B cell (primary cell): ENCODE results near the gene GLB1L2. TPM values are rescaled to one million over a fixed set of nuclear protein-coding genes. Genes with fewer than 3 reads are reported as not detected.
"Not testable (repeated sequence)": the region's sequence is repeated elsewhere in the genome, so short reads cannot be mapped to it uniquely, and the experiment has no call there.

Experiments
- ATAC-seq: fragments of 200-7000 bp; cut with Tn5 transposase; one replicate; pipeline ENCODE4 v1.10.0; 2021; ENCODE audit warnings: low read depth, mild to moderate bottlenecking, moderate number of reproducible peaks, moderate library complexity
- CTCF ChIA-PET: fragments of 350-600 bp; sonication (Branson Sonifier 250); formaldehyde crosslinking; loops from one replicate; lab custom pipeline; 2021; ENCODE audit warnings: antibody characterized with exemption, inconsistent platforms; lab: Charles Lee
- POLR2A ChIA-PET: fragments of 350-600 bp; sonication (Branson Sonifier 250); formaldehyde crosslinking; loops from one replicate; lab custom pipeline; 2021; ENCODE audit warnings: antibody characterized with exemption; lab: Charles Lee
- DNase-seq: peaks from one replicate; pipeline ENCODE4 v3.0.0; 2013
- H2AFZ ChIP-seq: 2 replicates; pipeline ENCODE4 v1.6.1; 2012; ENCODE audit warnings: mild to moderate bottlenecking, low read depth, low read length; ENCODE audit not compliant: insufficient read depth, poor library complexity, severe bottlenecking
- H3K27ac ChIP-seq, 2 donors: 1 replicate in 1 of 2; 2 replicates in 1 of 2; pipeline ENCODE4 v1.5.1; 2012 to 2013; ENCODE audit warnings: low read length in 2 of 2, mild to moderate bottlenecking in 2 of 2, moderate library complexity in 1 of 2
- H3K27me3 ChIP-seq, 4 experiments: fragments of 200-600 bp in 1 of 4; sonication (generic) in 1 of 4; replicated peaks in 1 of 4; 1 replicate in 2 of 4; 2 replicates in 2 of 4; pipeline versions ENCODE4 v1.6.1 to v1.7.0; 2013 to 2016; ENCODE audit warnings: low read length in 3 of 4, mild to moderate bottlenecking in 2 of 4, mixed read lengths in 1 of 4, moderate library complexity in 1 of 4; ENCODE audit not compliant: insufficient read depth in 4 of 4, control insufficient read depth in 3 of 4; ENCODE audit errors: control extremely low read depth in 1 of 4
- H3K36me3 ChIP-seq, 2 experiments: replicated peaks in 1 of 2; 1 replicate in 1 of 2; 2 replicates in 1 of 2; pipeline versions ENCODE4 v1.6.1 to v1.7.1; 2013; ENCODE audit warnings: low read length in 1 of 2; ENCODE audit not compliant: insufficient read depth in 2 of 2, control insufficient read depth in 1 of 2; ENCODE audit errors: control extremely low read depth in 1 of 2, extremely low read depth in 1 of 2
- H3K4me1 ChIP-seq, 2 donors: fragments of 200-600 bp in 1 of 2; sonication (generic) in 1 of 2; 1 replicate in 1 of 2; 2 replicates in 1 of 2; pipeline versions ENCODE4 v1.5.1 to v1.6.1; 2013 to 2017; ENCODE audit warnings: low read length in 2 of 2; ENCODE audit not compliant: control insufficient read depth in 2 of 2, insufficient read depth in 2 of 2
- H3K4me2 ChIP-seq: replicated peaks from 2 replicates; pipeline ENCODE3; 2012; ENCODE audit warnings: mild to moderate bottlenecking, low read depth, low read length; ENCODE audit not compliant: poor library complexity, severe bottlenecking
- H3K4me3 ChIP-seq, 5 experiments: fragments of 200-600 bp in 1 of 5; sonication (generic) in 1 of 5; 1 replicate in 3 of 5; 2 replicates in 2 of 5; pipeline versions ENCODE4 v1.5.1 to v1.7.0; 2011 to 2016; ENCODE audit warnings: low read length in 4 of 5, mild to moderate bottlenecking in 4 of 5, low read depth in 2 of 5, control low read depth in 1 of 5, moderate library complexity in 1 of 5; ENCODE audit not compliant: insufficient read depth in 1 of 5; ENCODE audit errors: control extremely low read depth in 1 of 5, extremely low read depth in 1 of 5
- H3K79me2 ChIP-seq: fragments of 200-600 bp; sonication (generic); one replicate; pipeline ENCODE4 v1.6.0; 2016; ENCODE audit warnings: low read length; ENCODE audit not compliant: control insufficient read depth, insufficient read depth
- H3K9ac ChIP-seq: fragments of 200-600 bp; sonication (generic); 2 replicates; pipeline ENCODE4 v1.6.1; 2017; ENCODE audit warnings: mild to moderate bottlenecking, low read length, moderate library complexity
- H3K9me3 ChIP-seq, 3 donors: one replicate each; pipeline versions ENCODE4 v1.6.1 to v1.7.1; 2013; ENCODE audit warnings: low read length in 2 of 3; ENCODE audit not compliant: control insufficient read depth in 2 of 3, insufficient read depth in 1 of 3; ENCODE audit errors: control extremely low read depth in 1 of 3
- H4K20me1 ChIP-seq: 2 replicates; pipeline ENCODE4 v1.6.0; 2012; ENCODE audit warnings: mild to moderate bottlenecking, low read length; ENCODE audit not compliant: insufficient read depth, control insufficient read depth, poor library complexity, severe bottlenecking
- H3K27ac Mint-ChIP-seq: one replicate; pipeline ENCODE4 v1.8.0; 2021; ENCODE audit warnings: mixed read lengths
- H3K27me3 Mint-ChIP-seq: one replicate; pipeline ENCODE4 v1.8.0; 2021; ENCODE audit warnings: mixed read lengths
- H3K4me1 Mint-ChIP-seq: one replicate; pipeline ENCODE4 v1.8.0; 2021; ENCODE audit warnings: mixed read lengths
- H3K4me3 Mint-ChIP-seq: one replicate; pipeline ENCODE4 v1.8.0; 2021; ENCODE audit warnings: mixed read lengths
- H3K9me3 Mint-ChIP-seq: one replicate; pipeline ENCODE4 v1.8.0; 2022; ENCODE audit warnings: mixed read lengths; ENCODE audit not compliant: insufficient read depth
- CTCF ChIP-seq: fragments of 200-600 bp; IDR thresholded peaks from one replicate; pipeline ENCODE4 v1.8.0; 2022; ENCODE audit warnings: antibody characterized with exemption, mild to moderate bottlenecking
- EZH2 ChIP-seq: IDR thresholded peaks from 2 replicates; pipeline ENCODE4 v1.6.1; 2012; ENCODE audit warnings: borderline replicate concordance, low read depth, mild to moderate bottlenecking, moderate library complexity, low read length; ENCODE audit not compliant: insufficient read depth, poor library complexity, severe bottlenecking
- WGBS: methylation state at CpG from one replicate; pipeline ENCODE4 v1.1.5; 2013; ENCODE audit warnings: missing lambda C conversion rate; ENCODE audit not compliant: insufficient coverage; 5-methylcytosine and 5-hydroxymethylcytosine counted together
- intact Hi-C: fragments of 100-400 bp; cut with micrococcal nuclease; formaldehyde crosslinking; loops from one replicate; pipeline ENCODE4 v1.10.0; 2022
- polyA plus RNA-seq: library from polyadenylated mRNA; depleted of rRNA; stranded (reverse); fragments of >200 nt; gene quantifications from 2 replicates; pipeline ENCODE4 v1.2.3, GENCODE V29; 2012
- total RNA-seq, 2 donors: library from RNA; stranded (reverse); fragments of 120-200 nt in 1 of 2; gene quantifications; 1 replicate in 1 of 2; 2 replicates in 1 of 2; pipeline versions ENCODE4 v1.2.3 to v1.2.4, GENCODE V29; 2013 to 2022

GLB1L2 gene
- total and polyA plus RNA-seq, 2 donors (not counting 1 experiment from before 2014, with no cell fraction given) = 0.31 to 0.44 TPM

GRCh38 chr11:134342572-134343340 is 11.0 kb downstream of the GLB1L2 start:
- no peak overlapping the region for H3K27ac Mint-ChIP-seq
- no peaks in the 10 kb centered on the region for H3K4me1 ChIP-seq
- H3K79me2 ChIP-seq = no peaks in the 10 kb centered on the region
- H3K9me3 ChIP-seq = peaks cover 0 to 3% (median 0%) of the 10 kb centered on the region in 3 donors
- H3K9me3 Mint-ChIP-seq = no peaks in the 10 kb centered on the region
- TF ChIP-seq EZH2 (no peak), CTCF (no peak)
- DNase-seq = no peak
- no peak overlapping the region for H3K27ac ChIP-seq
- POLR2A ChIA-PET = no interaction called here
- no peak overlapping the region for H3K9ac ChIP-seq
- H3K27me3 Mint-ChIP-seq = peaks cover 3% of the 10 kb centered on the region
- no peak overlapping the region for H3K4me2 ChIP-seq
- no peak overlapping the region for H3K4me3 ChIP-seq
- CTCF ChIA-PET = no interaction called here
- ATAC-seq = no peak
- WGBS = 91% methylated on average over 22 of the region's 30 CpGs
- H2AFZ ChIP-seq = no peak overlapping the region
- H4K20me1 ChIP-seq = no peaks in the 10 kb centered on the region
- no peak overlapping the region for H3K4me3 Mint-ChIP-seq
- intact Hi-C loops = no loop called here
- no peaks in the 10 kb centered on the region for H3K27me3 ChIP-seq
- H3K36me3 ChIP-seq = no peaks in the 10 kb centered on the region
- H3K4me1 Mint-ChIP-seq = no peaks in the 10 kb centered on the region

DNA sequence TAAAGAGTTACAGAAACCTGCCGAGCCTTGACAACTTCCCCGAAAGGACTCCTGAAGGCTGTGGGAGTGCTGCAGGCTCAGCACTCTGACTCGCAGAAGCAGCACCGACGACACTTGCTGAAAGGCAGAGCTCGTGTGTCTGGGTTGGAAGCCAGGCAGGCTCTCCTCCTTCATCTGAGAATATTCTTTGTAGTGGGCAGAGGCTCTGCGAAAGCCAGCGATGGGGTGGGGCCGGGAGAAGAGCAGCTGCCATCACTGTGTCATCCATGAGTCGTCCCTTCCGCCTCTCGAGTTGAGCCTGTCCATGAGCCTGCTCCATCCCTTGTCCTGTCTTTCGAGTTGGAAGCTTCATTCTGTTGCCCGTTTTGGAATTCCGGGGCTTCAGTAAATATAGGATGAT is 11.9 kb downstream of the GLB1L2 start:
- no peaks in the 10 kb centered on the region for H3K27me3 ChIP-seq
- H2AFZ ChIP-seq = no peak overlapping the region
- no peak overlapping the region for H3K27ac ChIP-seq
- no peaks in the 10 kb centered on the region for H3K4me1 ChIP-seq
- no peaks in the 10 kb centered on the region for H3K79me2 ChIP-seq
- CTCF ChIA-PET = no interaction called here
- H3K4me3 ChIP-seq = no peak overlapping the region
- DNase-seq (no peak), ATAC-seq (no peak)
- Mint-ChIP-seq H3K4me1 (no peaks in the 10 kb centered on the region), H3K4me3 (no peak overlapping the region), H3K27ac (no peak overlapping the region), H3K27me3 (peaks cover 3% of the 10 kb centered on the region), H3K9me3 (no peaks in the 10 kb centered on the region)
- no peaks in the 10 kb centered on the region for H4K20me1 ChIP-seq
- TF ChIP-seq CTCF = no peak
- no peak for TF ChIP-seq EZH2
- H3K9ac ChIP-seq = no peak overlapping the region
- no peak overlapping the region for H3K4me2 ChIP-seq
- H3K36me3 ChIP-seq = no peaks in the 10 kb centered on the region
- intact Hi-C loops = no loop called here
- POLR2A ChIA-PET = no interaction called here
- WGBS = 88% methylated on average over 13 of the region's 15 CpGs
- peaks cover 0 to 3% (median 0%) of the 10 kb centered on the region in 3 donors for H3K9me3 ChIP-seq

- H3K4me1 ChIP-seq, H3K4me1 Mint-ChIP-seq, H3K4me3 Mint-ChIP-seq, ATAC-seq, H3K9ac ChIP-seq, H3K9me3 ChIP-seq, H3K27ac ChIP-seq, H3K79me2 ChIP-seq, H3K4me3 ChIP-seq, H3K4me2 ChIP-seq, H4K20me1 ChIP-seq, H3K27ac Mint-ChIP-seq, H3K9me3 Mint-ChIP-seq, H2AFZ ChIP-seq, CTCF ChIA-PET, H3K27me3 Mint-ChIP-seq, H3K36me3 ChIP-seq, intact Hi-C loops, POLR2A ChIA-PET, DNase-seq, H3K27me3 ChIP-seq: not testable (repeated sequence)
- 88% methylated on average over 23 of the region's 28 CpGs for WGBS
Observed at GRCh38 chr11:134344497-134345236, 12.9 kb downstream of the GLB1L2 start.
